NK-92 treated with Interleukin-12 subunit alpha and Interleukin-12 subunit beta, amount 100 ng/mL, for 24 hours (cell line): ENCODE measurements around the gene ATP1A4.
"Not testable (repeated sequence)": the region's sequence is repeated elsewhere in the genome, so short reads cannot be mapped to it uniquely, and the experiment has no call there.

Source experiments
- DNase-seq: peaks from one replicate; lab custom pipeline; 2025; lab: John Stamatoyannopoulos, UW

Gene ATP1A4

DNA sequence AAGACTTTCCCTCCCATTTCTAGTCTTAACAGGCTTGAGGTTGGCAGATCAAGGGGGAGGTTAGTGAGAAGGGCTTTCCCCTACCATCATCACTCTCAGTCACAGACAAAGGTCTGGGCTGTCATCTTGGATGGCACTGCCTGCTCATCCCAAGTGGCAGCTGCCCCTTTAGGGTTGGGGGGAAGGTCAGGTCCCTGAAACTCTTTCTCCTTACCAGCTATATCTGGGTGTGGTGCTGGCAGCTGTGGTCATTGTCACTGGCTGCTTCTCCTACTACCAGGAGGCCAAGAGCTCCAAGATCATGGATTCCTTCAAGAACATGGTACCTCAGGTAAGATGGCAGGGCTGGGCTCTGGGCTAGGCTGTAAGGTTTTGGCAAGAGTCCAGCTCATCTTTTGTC is 27.7 kb upstream of the ATP1A4 start:
- no peak for DNase-seq

DNA sequence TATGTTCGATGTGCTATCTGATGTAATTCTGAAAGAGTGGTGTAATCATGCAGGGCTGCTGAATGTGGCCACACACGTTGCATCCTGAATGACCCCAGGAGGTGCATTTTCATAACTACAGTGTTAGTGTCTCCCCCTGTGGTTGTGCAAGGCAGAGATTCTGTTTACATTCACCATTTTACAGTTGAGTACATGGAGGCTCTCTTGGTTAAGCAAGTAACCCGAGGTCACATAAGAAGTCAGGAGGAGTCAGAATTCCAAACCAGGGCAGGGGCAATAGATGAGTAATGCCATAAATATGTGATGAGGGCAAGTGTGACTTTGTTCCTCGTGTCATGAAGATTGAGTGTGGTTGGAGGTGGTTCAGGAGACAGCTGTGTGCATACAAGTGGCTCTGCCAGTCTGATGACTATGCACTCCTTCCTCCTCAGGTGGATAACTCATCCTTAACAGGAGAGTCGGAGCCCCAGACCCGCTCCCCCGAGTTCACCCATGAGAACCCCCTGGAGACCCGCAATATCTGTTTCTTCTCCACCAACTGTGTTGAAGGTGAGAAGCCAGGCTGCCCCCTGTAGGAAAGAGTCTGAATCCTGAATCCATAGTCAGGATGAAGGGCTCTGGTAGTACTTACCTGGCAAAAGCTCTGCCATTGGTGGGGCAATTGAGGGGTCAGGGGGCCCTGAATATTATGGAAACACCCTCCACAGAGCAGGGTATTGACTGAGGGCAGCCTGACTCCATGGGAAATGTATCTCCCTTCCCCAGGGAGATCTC is 26.5 kb upstream of the ATP1A4 start:
- no peak for DNase-seq

DNA sequence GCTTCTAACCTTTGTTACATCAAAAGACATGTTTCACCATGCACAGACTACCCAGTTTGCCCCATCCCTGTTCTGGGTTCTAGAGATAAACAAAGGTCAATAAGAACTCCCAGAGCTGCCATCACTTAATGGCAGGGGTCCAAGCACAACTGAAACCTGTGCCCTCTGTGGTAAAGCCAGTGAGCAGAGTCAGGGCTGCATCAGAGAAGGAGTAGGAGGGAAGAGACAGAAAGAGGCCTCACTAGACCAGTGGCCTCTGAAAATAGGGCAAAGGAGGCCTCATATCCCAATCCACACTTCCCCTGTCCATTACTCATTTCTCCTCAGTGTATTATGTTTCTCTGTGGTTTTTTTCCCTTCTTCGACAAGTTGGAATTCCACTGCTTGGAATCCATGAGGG is 25.7 kb upstream of the ATP1A4 start:
- DNase-seq, result no peak

DNA sequence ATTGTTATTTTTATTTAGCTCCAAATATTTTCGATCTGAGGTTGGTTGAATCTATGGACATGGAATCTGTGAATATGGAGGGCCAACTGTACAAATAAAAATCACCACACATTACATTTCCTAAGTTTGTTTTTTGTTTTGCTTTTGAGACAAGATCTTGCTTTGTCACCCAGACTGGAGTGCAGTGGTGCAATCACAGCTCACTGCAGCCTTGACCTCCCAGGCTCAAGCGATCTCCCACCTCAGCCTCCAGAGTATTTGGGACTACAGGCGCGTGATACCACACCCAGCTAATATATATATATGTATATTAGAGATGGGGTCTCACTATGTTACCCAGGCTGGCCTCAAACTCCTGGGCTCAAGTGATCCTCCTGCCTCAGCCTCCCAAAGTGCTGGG is 25.1 kb upstream of the ATP1A4 start:
- DNase-seq, result not testable (repeated sequence)

DNA sequence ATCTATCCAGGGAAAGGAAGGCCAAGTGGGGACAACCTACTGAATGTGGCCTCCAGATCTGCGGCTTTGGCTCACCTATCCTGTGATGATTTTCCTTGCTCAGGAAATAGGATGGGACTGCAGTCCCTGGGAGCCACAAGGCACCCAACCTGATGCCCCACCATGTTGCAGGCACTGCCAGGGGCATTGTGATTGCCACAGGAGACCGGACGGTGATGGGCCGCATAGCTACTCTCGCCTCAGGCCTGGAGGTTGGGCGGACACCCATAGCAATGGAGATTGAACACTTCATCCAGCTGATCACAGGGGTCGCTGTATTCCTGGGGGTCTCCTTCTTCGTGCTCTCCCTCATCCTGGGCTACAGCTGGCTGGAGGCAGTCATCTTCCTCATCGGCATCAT is 24.0 kb upstream of the ATP1A4 start:
- DNase-seq, result no peak

GRCh38 chr1:160127865-160128523 is 23.4 kb upstream of the ATP1A4 start:
- DNase-seq, result no peak

DNA sequence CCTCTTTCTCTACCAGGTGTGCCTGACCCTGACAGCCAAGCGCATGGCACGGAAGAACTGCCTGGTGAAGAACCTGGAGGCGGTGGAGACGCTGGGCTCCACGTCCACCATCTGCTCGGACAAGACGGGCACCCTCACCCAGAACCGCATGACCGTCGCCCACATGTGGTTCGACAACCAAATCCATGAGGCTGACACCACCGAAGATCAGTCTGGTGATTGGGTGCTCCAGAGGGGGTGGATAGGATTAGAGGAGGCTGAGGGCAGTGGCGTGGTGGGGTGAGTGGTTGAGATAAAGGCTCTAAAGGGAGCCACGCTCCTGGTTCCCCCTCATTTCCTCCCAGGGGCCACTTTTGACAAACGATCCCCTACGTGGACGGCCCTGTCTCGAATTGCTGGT is 22.8 kb upstream of the ATP1A4 start:
- DNase-seq, result no peak

- no peak for DNase-seq
These were observed 22.4 kb upstream of the ATP1A4 start for GRCh38 chr1:160129046-160129445.

DNA sequence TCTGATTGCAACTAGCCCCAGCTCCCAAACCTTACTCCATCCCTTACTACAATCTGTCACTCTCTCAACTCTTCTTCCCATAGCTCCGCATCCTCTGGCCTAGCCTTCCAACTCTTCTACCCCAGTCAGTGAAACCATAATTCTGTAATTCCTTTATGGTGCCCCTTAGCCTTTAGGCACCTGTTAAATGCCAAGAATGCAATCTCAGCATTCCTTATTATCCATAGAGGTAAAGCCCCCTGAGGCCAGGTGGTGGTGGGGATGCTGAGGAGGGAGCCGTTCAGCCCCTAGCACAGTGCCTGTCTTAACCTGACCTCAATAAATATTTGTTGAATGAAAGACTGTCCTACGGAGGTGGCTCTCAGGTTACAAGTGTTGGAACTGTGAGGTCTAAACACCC is 21.8 kb upstream of the ATP1A4 start:
- DNase-seq, result no peak

- no peak for DNase-seq
These were observed 21.4 kb upstream of the ATP1A4 start for GRCh38 chr1:160129966-160130365.

GRCh38 chr1:160130486-160130885 is 20.9 kb upstream of the ATP1A4 start:
- no peak for DNase-seq

- DNase-seq, result no peak
These were observed 20.5 kb upstream of the ATP1A4 start for GRCh38 chr1:160130939-160131338.

DNA sequence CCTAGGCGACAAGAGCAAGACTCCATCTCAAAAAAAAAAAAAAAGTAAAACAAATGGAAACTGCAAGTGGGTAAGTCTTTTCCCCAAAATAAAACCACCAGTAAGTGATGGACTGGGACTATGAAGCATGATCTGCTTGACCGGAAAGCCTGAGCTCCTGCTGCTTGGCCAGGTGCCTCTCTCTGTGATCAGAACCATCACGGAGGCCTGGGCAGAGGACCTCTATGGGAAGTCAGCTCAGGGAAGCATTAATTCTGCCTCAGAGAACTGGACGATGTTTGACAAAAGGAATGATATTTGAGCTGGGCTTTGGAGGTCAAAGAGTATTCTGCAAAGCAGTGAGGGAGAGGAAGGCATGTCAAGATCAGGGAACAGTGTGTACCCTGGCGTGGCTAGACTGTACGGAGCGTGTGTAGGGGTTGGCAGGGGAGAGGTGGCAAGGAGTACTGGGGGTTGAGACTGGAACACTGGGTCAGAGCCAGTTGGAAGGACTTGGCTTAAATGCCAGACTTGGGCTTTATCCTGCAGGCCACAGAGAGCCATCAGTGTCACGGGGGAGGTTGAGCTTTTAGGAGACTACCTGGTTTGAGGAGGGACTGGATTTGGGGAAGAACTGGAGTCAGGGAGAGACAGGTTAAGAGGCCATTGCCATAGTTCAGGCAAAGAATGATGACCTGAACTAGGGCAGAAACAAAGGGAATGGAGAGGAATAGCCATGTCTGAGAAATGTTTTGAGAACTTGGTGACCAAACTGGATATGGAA is 19.4 kb upstream of the ATP1A4 start:
- DNase-seq, result no peak

DNA sequence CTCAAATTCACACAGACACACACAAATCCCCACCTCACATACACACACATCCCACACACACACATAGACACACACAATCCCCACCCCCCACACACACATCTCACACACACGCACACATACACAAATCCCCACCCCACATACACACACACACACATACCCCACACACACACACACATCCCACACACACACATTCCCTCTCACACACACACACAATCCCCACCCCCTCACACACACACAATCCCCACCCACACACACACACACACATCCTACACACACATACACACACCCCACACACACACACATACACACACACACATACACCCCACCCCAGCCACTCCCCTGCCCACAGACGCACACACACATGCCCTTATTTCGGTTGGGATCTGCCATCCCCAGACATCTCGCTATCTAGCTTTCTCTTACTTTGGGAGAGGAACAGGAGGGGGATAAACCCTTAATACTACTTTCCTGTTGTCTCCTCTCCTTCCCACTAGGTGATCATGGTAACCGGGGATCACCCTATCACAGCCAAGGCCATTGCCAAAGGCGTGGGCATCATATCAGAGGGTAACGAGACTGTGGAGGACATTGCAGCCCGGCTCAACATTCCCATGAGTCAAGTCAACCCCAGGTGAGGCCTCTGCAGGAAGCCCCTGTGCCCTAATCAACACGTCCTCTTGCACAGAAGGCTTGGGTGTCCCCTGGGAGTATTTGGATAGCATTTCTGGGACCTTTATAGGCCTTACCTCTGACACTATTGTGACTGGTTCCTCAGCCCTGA is 17.2 kb upstream of the ATP1A4 start:
- DNase-seq, result no peak

DNA sequence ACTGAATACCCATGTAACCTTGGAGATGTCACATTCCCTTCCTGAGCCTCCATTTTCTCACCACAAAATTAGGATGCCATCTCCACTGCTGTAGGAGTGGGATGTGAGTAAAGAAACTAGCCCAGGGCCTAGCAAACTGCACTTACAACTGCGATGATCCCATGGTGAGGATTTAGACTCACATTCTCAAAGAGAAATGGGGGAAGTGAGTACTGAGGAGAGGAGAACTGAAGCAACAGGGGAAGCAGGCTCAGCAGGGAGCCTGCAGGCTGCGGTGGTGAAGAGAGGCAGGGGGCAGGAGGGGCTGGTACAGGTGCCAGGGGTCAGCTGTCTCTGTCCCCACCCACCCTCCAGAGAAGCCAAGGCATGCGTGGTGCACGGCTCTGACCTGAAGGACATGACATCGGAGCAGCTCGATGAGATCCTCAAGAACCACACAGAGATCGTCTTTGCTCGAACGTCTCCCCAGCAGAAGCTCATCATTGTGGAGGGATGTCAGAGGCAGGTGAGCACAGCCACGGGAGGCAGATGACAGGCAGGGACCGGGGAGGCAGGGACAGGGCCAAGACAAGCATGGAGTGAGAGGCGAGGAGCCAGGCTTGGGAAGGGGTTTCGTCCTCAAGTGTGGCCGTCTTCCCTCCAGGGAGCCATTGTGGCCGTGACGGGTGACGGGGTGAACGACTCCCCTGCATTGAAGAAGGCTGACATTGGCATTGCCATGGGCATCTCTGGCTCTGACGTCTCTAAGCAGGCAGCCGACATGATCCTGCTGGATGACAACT is 16.4 kb upstream of the ATP1A4 start:
- no peak for DNase-seq

- no peak for DNase-seq
These were observed 15.1 kb upstream of the ATP1A4 start for GRCh38 chr1:160136121-160136925.

DNA sequence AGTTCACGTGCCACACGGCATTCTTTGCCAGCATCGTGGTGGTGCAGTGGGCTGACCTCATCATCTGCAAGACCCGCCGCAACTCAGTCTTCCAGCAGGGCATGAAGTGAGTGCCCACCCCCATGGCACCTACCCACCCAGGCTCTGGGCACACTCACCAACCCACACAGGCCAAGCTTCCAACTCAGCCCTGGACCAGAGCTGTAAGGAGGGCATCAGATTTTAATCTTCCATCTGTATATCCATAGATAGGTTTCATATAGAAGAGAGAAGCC is 14.5 kb upstream of the ATP1A4 start:
- DNase-seq, result no peak

GRCh38 chr1:160137216-160137862 is 14.1 kb upstream of the ATP1A4 start:
- DNase-seq, result no peak

DNA sequence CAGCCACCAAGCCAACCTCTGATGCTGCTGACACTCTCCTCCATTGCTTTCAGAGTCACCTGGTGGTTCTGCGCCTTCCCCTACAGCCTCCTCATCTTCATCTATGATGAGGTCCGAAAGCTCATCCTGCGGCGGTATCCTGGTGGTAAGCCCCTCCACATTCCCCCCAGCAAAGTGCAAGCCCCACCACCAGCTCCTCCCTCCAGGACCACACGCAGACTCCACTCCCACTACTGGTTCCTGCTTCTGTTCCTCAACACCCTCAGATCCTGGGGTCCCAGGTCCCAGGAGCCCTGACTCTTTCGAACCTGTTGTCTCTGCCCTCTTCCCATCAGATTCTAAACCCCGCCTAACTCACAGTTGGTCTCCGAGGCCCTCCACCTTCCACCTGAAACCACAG is 11.6 kb upstream of the ATP1A4 start:
- no peak for DNase-seq

DNA sequence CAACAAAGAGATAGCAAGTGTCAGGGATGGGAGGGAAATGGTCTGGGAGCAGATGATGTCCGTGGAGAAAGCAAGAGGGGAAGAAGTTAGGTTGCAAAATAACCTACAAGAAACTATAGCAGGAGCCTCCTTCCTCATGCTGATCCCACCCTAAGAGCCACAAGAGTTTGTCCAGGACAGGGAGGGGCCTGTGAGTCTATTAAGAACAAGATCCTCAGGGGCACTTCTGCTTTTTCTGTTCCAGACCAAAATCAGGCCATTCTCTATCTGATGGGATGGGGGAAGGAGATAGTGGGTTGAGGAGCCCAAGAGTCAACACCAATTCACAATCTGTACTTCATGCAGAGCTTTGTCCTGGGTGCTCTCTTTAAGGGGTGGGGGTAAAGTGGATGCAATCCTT is 7.7 kb upstream of the ATP1A4 start:
- no peak for DNase-seq
